GM12892 (cell line): Measurements from ENCODE around the gene SH3BP4.

Source experiments
- POLR2A ChIP-seq: IDR thresholded peaks from 2 replicates; pipeline ENCODE4 v1.6.1; 2011; ENCODE audit warnings: low read depth, low read length, control low read depth
- POLR2AphosphoS5 ChIP-seq: IDR thresholded peaks from 2 replicates; pipeline ENCODE4 v1.6.1; 2011; ENCODE audit warnings: low read depth, low read length, control low read depth

- TF ChIP-seq POLR2A: no peak
- no peak for TF ChIP-seq POLR2AphosphoS5
Observed at GRCh38 chr2:235045973-235046343, 94.1 kb downstream of the SH3BP4 start.
